Caki2 (cell line): Measurements from ENCODE around the gene BEST4. TPM values are rescaled to one million over a fixed set of nuclear protein-coding genes. Genes with fewer than 3 reads are reported as not detected.
A peak's percentile ranks its signal among the peaks of the same experiment; 100 is the strongest.
"Not testable (repeated sequence)": the region's sequence is repeated elsewhere in the genome, so short reads cannot be mapped to it uniquely, and the experiment has no call there.

Source experiments
- DNase-seq: peaks from one replicate; pipeline ENCODE4 v3.0.0-alpha.2; 2015; ENCODE audit warnings: low read depth
- in situ Hi-C: cut with HindIII; loops from 2 replicates; pipeline ENCODE4 v1.10.0; 2016; ENCODE audit warnings: low sequenced_read_pairs, low pct_unique_long_range_greater_than_20kb, mixed read lengths
- total RNA-seq: library from RNA; depleted of rRNA; stranded (reverse); fragments of >200 nt; shearing (Covaris generic); gene quantifications from 2 replicates; pipeline ENCODE4 v1.2.3, GENCODE V29; 2014; ENCODE audit warnings: low replicate concordance; rRNA removed

The BEST4 gene
- total RNA-seq, 1 experiment from 2014 or later = not detected

DNA sequence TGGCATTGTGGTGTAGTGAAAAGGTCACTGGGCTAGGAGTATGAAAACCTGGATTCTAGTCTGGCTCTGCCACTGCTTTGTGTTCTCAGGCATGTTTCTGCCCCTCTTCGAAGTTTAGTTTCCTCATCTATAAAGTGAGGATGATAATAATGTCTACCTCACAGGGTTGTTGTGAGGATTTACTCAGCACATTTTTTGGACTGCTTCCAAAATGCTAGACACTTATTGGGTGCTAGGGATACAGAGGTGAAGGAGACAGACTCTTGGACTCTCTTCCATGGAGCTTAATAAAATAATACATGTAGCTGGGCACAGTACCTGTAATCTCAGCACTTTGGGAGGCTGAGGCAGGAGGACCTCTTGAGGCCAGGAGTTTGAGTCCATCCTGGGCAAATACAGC, 44.8 kb downstream of the BEST4 start:
- in situ Hi-C loops = no loop called here
- no peak for DNase-seq

DNA sequence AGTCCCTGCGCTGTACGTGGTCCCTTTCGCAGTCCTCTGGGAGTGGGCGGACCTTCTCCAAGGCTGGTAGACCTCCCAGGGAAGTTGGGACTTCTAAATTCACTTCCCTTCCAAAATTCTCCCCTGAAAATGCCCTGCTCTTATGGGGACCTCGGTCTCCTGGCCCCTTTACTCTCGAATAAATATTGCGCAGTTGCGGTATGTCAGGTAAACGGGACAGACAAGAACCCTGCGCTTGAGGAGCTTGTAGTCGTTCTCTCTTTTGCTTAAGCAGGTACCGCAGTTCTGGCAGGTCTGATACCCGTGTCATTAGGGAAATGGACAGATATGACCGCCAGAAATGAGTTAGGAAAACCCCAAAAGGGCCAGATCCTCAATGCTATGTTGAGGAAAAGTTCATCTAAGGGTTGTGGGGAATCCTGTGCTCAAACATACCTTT, 47.8 kb downstream of the BEST4 start:
- in situ Hi-C loops = no loop called here
- DNase-seq = no peak

DNA sequence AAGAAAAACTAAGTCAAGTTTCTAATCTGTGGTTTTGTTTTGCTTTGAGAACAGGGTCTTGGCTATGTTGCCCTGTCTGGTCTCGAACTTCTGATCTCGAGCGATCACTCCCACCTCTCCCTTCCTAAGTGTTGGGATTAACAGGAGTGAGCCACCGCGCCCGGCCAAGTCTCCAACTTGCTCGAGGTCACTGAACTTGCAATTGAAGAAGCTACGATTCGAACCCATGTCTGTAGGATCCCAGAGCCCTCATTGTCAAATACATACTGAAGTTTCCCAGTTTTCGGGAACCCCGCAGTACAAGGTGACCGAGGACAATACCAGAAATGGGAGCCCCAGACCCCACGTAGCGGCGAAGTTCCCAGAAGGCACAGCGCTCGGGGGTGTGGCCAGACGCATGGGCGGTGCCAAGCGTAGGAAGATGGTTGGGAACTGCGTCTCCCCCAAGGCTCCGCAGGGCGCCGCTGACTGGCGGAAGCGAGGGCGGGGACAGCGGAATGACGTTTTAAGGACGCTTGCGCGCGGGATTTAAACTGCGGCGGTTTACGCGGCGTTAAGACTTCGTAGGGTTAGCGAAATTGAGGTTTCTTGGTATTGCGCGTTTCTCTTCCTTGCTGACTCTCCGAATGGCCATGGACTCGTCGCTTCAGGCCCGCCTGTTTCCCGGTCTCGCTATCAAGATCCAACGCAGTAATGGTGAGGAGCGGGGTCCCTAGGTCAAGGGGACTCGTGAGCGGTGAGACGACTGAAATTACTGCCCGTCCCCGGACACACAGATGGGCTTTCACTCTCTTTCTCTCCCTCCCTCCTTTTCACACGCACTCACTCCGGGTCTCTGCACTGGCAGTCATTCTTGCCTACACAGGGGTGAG, 48.4 kb downstream of the BEST4 start, which contains the start of gene KIF2C:
Gene KIF2C (plus strand): TSS at position 531 of the 872 bp plus-strand sequence. CDS start 96 bp downstream, at position 627.
- DNase-seq = peak; percentile 93
- in situ Hi-C loops = no loop called here

DNA sequence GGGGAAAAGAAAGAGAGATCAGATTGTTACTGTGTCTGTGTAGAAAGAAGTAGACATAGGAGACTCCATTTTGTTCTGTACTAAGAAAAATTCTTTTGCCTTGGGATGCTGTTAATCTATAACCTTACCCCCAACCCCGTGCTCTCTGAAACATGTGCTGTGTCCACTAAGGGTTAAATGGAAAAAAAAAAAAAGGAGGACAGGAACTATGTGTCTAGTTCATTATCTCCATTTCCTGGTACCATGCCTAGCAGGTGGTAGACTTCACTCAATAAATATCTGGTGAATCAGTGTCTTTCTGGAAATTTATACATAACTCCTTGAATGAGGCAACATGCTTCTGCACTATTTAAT, 49.0 kb downstream of the BEST4 start:
- DNase-seq, in situ Hi-C loops: not testable (repeated sequence)

DNA sequence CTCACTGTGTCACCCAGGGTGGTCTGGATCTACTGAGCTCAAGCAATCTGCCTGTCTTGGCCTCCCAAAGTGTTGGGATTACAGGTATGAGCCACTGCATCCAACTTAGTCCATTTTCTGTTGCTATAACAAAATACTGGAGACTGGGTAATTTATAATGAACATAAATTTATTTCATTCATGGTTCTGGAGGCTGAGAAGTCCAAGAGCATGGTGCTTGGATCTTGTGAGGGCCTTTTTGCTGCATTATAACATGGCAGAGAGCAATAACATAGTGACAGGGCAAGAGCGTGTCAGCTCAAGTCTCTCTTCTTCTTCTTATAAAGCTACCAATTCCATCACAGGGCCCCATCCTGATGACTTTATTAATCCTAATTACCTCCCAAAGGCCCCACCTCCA, 52.0 kb downstream of the BEST4 start:
- in situ Hi-C loops = no loop called here
- no peak for DNase-seq

DNA sequence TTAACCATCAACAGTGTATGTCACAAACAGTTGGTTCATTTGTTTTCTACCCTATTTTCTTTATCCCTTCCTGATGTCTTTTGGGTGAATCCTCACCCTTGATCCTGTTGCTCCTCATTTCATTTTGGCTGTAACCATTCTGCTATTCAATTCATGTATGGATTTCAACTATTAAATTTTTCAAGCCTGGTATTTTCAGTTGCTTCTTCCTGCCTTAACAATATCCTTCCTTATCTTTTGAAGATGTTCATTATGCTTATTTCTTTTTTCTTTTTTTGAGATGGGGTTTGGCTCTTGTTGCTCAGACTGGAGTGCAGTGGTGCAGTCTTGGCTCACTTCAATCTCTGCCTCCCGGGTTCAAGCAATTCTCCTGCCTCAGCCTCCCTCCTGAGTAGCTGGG, 54.2 kb downstream of the BEST4 start:
- DNase-seq = no peak
- in situ Hi-C loops = no loop called here

Other genes starting within 250 kb of the BEST4 start
- 4.3 and 7.6 TPM in 2 replicates for gene TMEM53, start 113.7 kb downstream of the BEST4 start, total RNA-seq
- not detected in 2 replicates for gene ARMH1, start 113.5 kb downstream of the BEST4 start, total RNA-seq
- gene RNU5D-1, start 57.0 kb downstream of the BEST4 start, total RNA-seq = not detected in 2 replicates
- gene KIF2C, start 48.3 kb downstream of the BEST4 start, total RNA-seq = 49.9 and 55.4 TPM in 2 replicates
- 1,783 and 1,946 TPM in 2 replicates for gene RPS8, start 12.6 kb downstream of the BEST4 start, total RNA-seq
- 5.0 and 11.7 TPM in 2 replicates for gene PLK3, start 12.2 kb upstream of the BEST4 start, total RNA-seq
- gene DYNLT4, start 19.2 kb upstream of the BEST4 start, total RNA-seq = not detected in 2 replicates
- 1.7 and 1.9 TPM in 2 replicates for gene BTBD19, start 20.4 kb upstream of the BEST4 start, total RNA-seq
- not detected in 2 replicates for gene PTCH2, start 55.1 kb upstream of the BEST4 start, total RNA-seq
- gene EIF2B3, start 198.4 kb upstream of the BEST4 start, total RNA-seq = 31.5 and 39.3 TPM in 2 replicates
- 6.4 and 16.6 TPM in 2 replicates for gene HECTD3, start 223.2 kb upstream of the BEST4 start, total RNA-seq
- 72.7 and 112 TPM in 2 replicates for gene UROD, start 224.1 kb upstream of the BEST4 start, total RNA-seq